Loucy (cell line): ENCODE measurements around the gene TEAD1.

Experiments
- H2AFZ ChIP-seq: fragments of 200-600 bp; sonication (generic); 2 replicates; pipeline ENCODE4 v1.6.0; 2016; ENCODE audit warnings: antibody characterized with exemption, mild to moderate bottlenecking, low read length, moderate library complexity
- H3F3A ChIP-seq: fragments of 200-600 bp; 2 replicates; pipeline ENCODE4 v1.6.0; 2016; ENCODE audit warnings: antibody characterized with exemption, low read depth, mild to moderate bottlenecking
- H3K27me3 ChIP-seq: fragments of 200-600 bp; sonication (generic); 2 replicates; pipeline ENCODE4 v1.6.1; 2014; ENCODE audit warnings: low read length, mild to moderate bottlenecking; ENCODE audit not compliant: insufficient read depth, poor library complexity, severe bottlenecking
- H3K36me3 ChIP-seq: fragments of 200-600 bp; sonication (generic); 2 replicates; pipeline ENCODE4 v1.6.1; 2016; ENCODE audit warnings: low read length; ENCODE audit not compliant: insufficient read depth
- H3K4me1 ChIP-seq: fragments of 200-600 bp; sonication (generic); 2 replicates; pipeline ENCODE4 v1.5.1; 2014; ENCODE audit warnings: low read length, mild to moderate bottlenecking; ENCODE audit not compliant: insufficient read depth, poor library complexity, severe bottlenecking
- H3K4me2 ChIP-seq: fragments of 200-600 bp; sonication (generic); 2 replicates; pipeline ENCODE4 v1.6.0; 2014; ENCODE audit warnings: antibody characterized with exemption, low read length, low read depth, mild to moderate bottlenecking; ENCODE audit not compliant: poor library complexity, severe bottlenecking
- H3K4me3 ChIP-seq: fragments of 200-600 bp; sonication (generic); 2 replicates; pipeline ENCODE4 v1.5.1; 2014; ENCODE audit warnings: low read length, mild to moderate bottlenecking, mixed read lengths; ENCODE audit not compliant: poor library complexity, severe bottlenecking
- H3K79me2 ChIP-seq: fragments of 200-600 bp; sonication (generic); 2 replicates; pipeline ENCODE4 v1.6.1; 2014; ENCODE audit warnings: low read length; ENCODE audit not compliant: insufficient read depth
- H3K9ac ChIP-seq: fragments of 200-600 bp; sonication (generic); 2 replicates; pipeline ENCODE4 v1.6.0; 2014; ENCODE audit warnings: mild to moderate bottlenecking, low read depth, low read length, moderate library complexity; ENCODE audit not compliant: poor library complexity, severe bottlenecking
- H3K9me2 ChIP-seq: fragments of 200-600 bp; sonication (generic); replicated peaks from 2 replicates; pipeline ENCODE4 v1.6.1; 2016; ENCODE audit warnings: low read depth, low read length, mixed read lengths
- H3K9me3 ChIP-seq: fragments of 200-600 bp; sonication (generic); 2 replicates; pipeline ENCODE4 v1.6.1; 2014; ENCODE audit warnings: mild to moderate bottlenecking, antibody characterized with exemption, low read length, low read depth; ENCODE audit not compliant: insufficient read depth
- H4K20me1 ChIP-seq: fragments of 200-600 bp; sonication (generic); 2 replicates; pipeline ENCODE4 v1.6.0; 2014; ENCODE audit warnings: antibody characterized with exemption, low read length, mild to moderate bottlenecking; ENCODE audit not compliant: insufficient read depth, poor library complexity, severe bottlenecking
- EZH2phosphoT487 ChIP-seq: fragments of 200-600 bp; IDR thresholded peaks from 2 replicates; pipeline ENCODE4 v1.6.1; 2018; ENCODE audit warnings: antibody characterized with exemption, mild to moderate bottlenecking, moderate library complexity, borderline replicate concordance
- TF ChIP-seq, protein P1 (sequence below): fragments of 200-600 bp; sonication (generic); conservative IDR thresholded peaks from 2 replicates; pipeline ENCODE4 v1.5.1; 2014; ENCODE audit warnings: mild to moderate bottlenecking, antibody characterized with exemption, low read length

TEAD1 gene

DNA sequence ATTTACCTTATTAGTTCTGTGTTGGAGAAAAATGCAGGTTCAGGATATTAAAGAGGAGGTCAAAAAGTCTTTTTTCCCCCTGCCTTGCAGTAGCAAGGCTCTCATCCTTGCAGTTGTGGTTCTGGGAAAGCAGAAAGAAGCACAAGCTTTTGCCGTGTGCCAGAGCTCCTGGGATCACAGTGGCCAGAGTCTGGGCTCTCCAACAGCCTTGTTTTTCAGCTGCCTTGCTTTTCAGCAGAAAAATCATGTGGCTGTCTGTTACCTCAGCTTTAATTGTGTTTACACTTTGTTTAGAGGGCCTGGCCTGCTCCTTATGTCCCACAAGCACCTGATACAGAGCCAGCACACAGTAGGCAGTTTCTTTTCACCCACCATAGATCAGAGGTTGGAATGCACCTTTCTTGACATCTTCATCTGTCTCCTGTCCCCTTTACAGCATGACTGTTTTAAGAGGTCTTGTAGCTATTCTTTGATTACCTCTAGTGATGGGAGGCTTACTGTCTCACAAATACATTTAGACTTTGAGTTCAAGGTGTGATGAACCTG, 67.5 kb downstream of the TEAD1 start:
- Histone ChIP-seq H3F3A (no peaks in the 10 kb centered on the region), H3K4me2 (no peak overlapping the region), H3K4me3 (no peak overlapping the region), H3K27me3 (no peaks in the 10 kb centered on the region), H3K79me2 (no peaks in the 10 kb centered on the region), H4K20me1 (no peaks in the 10 kb centered on the region), H2AFZ (no peak overlapping the region), H3K36me3 (no peaks in the 10 kb centered on the region), H3K4me1 (peaks cover 3% of the 10 kb centered on the region), H3K9ac (no peak overlapping the region), H3K9me3 (no peaks in the 10 kb centered on the region), H3K9me2 (no peaks in the 10 kb centered on the region)
- no peak for TF ChIP-seq EZH2phosphoT487
- TF ChIP-seq, protein P1, sequence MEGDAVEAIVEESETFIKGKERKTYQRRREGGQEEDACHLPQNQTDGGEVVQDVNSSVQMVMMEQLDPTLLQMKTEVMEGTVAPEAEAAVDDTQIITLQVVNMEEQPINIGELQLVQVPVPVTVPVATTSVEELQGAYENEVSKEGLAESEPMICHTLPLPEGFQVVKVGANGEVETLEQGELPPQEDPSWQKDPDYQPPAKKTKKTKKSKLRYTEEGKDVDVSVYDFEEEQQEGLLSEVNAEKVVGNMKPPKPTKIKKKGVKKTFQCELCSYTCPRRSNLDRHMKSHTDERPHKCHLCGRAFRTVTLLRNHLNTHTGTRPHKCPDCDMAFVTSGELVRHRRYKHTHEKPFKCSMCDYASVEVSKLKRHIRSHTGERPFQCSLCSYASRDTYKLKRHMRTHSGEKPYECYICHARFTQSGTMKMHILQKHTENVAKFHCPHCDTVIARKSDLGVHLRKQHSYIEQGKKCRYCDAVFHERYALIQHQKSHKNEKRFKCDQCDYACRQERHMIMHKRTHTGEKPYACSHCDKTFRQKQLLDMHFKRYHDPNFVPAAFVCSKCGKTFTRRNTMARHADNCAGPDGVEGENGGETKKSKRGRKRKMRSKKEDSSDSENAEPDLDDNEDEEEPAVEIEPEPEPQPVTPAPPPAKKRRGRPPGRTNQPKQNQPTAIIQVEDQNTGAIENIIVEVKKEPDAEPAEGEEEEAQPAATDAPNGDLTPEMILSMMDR = no peak

DNA sequence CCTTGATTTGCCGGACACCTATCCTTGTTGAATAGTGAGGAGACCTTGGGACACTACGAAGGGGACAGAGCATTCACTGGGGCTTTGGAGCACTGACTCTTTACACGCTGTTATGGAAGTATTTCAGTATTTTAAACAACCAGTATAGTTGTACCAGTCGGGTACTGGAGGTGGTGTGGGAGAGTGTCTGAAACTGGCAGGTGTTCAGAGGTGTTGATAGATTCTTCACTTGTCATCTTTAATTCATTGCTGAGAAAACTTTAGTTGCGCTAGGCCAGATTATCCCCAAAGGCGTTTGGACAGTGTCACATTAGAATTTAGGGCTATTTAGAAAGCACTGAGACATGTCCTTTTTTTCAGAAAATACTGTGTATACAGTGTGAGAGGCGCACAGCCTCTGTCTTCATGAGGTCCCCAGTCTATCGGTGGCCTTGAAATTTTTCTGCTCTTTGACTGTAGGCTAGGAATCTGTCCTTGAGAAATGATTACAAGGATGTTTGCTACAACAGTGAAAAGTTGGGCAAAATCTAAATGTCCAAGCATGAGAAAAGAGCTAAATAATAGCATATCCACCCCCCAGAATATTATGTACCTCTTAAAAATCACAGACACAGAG, 69.7 kb downstream of the TEAD1 start:
- Histone ChIP-seq H3K9me2 (no peaks in the 10 kb centered on the region), H2AFZ (no peak overlapping the region), H3K79me2 (no peaks in the 10 kb centered on the region), H4K20me1 (no peaks in the 10 kb centered on the region), H3F3A (no peaks in the 10 kb centered on the region), H3K4me3 (no peak overlapping the region), H3K36me3 (no peaks in the 10 kb centered on the region), H3K4me1 (peaks cover 6% of the 10 kb centered on the region), H3K9ac (no peak overlapping the region), H3K9me3 (no peaks in the 10 kb centered on the region), H3K4me2 (no peak overlapping the region), H3K27me3 (no peaks in the 10 kb centered on the region)
- TF ChIP-seq EZH2phosphoT487 = no peak
- TF ChIP-seq, protein P1 = no peak

DNA sequence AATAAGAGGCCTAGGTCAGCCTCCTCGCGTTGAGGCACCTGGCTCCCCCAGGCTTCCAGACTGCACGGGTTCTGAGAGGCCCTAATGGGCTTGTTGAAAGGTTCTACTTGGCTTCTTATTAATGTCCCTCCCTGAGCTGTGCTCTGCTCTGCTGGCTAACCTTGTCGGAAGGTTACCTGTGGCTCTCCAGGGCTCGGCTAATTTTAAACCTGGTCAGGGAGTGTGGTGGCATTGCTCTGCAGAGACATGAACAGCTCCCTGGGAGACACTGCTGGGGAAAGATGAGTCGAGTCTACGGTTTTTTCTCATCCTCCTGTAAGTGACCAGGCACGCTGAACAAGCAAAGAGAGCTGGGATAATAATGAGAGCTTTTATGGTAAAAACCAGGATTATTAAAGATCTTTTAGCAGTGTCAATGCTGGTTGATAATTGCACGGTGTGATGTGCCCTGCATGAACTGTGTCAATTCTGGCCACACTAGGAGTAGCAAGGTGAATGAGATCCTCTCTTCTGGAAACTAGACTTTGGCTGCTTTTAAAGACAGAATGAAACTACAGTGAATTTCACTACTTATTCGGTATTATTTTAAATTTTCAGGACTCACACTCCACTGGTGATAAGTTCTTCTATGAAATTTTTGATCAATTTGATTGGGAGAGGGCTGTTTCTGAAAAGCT, 70.7 kb downstream of the TEAD1 start:
- TF ChIP-seq EZH2phosphoT487 = no peak
- TF ChIP-seq, protein P1 = no peak
- Histone ChIP-seq H2AFZ (no peak overlapping the region), H3K4me2 (no peak overlapping the region), H3K27me3 (no peaks in the 10 kb centered on the region), H3F3A (no peaks in the 10 kb centered on the region), H3K36me3 (no peaks in the 10 kb centered on the region), H3K9me3 (no peaks in the 10 kb centered on the region), H4K20me1 (no peaks in the 10 kb centered on the region), H3K9me2 (no peaks in the 10 kb centered on the region), H3K4me3 (no peak overlapping the region), H3K79me2 (no peaks in the 10 kb centered on the region), H3K4me1 (peaks cover 6% of the 10 kb centered on the region), H3K9ac (no peak overlapping the region)
